Naive thymus-derived CD4-positive, alpha-beta T cell (primary cell): ENCODE data around the gene GEMIN2. TPM values are rescaled to one million over a fixed set of nuclear protein-coding genes. Genes with fewer than 3 reads are reported as not detected.
"Not testable (repeated sequence)": the region's sequence is repeated elsewhere in the genome, so short reads cannot be mapped to it uniquely, and the experiment has no call there.

Experiments
- ATAC-seq: fragments of 150-1000 bp; cut with Tn5 transposase; 2 replicates; pipeline ENCODE4 v1.10.0; 2021; ENCODE audit warnings: mild to moderate bottlenecking, moderate library complexity
- CTCF ChIA-PET: fragments of 350-600 bp; sonication (Branson Sonifier 250); formaldehyde crosslinking; loops from one replicate; lab custom pipeline; 2021; ENCODE audit warnings: antibody characterized with exemption; lab: Charles Lee
- POLR2A ChIA-PET: fragments of 350-600 bp; sonication (Branson Sonifier 250); formaldehyde crosslinking; loops from one replicate; lab custom pipeline; 2021; ENCODE audit warnings: antibody characterized with exemption, inconsistent platforms; lab: Charles Lee
- DNase-seq, 9 donors: peaks; one replicate each; pipeline versions ENCODE4 v3.0.0 to v3.0.0-alpha.2; 2020 to 2022; ENCODE audit warnings: mixed read lengths in 1 of 9
- H3K27ac ChIP-seq: one replicate; pipeline ENCODE4 v1.7.0; 2013; ENCODE audit warnings: mild to moderate bottlenecking, low read depth, low read length, moderate library complexity
- H3K27me3 ChIP-seq, 2 donors: one replicate each; pipeline ENCODE4 v1.7.0; 2013; ENCODE audit warnings: low read length in 2 of 2, mild to moderate bottlenecking in 2 of 2, moderate library complexity in 2 of 2; ENCODE audit not compliant: control insufficient read depth in 2 of 2, insufficient read depth in 2 of 2
- H3K36me3 ChIP-seq, 3 experiments: 1 replicate in 2 of 3; 2 replicates in 1 of 3; pipeline ENCODE4 v1.7.0; 2013; ENCODE audit warnings: low read length in 3 of 3, mild to moderate bottlenecking in 3 of 3, moderate library complexity in 1 of 3; ENCODE audit not compliant: insufficient read depth in 3 of 3, control insufficient read depth in 2 of 3
- H3K4me1 ChIP-seq, 2 donors: one replicate each; pipeline ENCODE4 v1.7.0; 2013; ENCODE audit warnings: low read length in 2 of 2, mild to moderate bottlenecking in 2 of 2, moderate library complexity in 1 of 2; ENCODE audit not compliant: control insufficient read depth in 2 of 2, insufficient read depth in 2 of 2
- H3K4me3 ChIP-seq: 2 replicates; pipeline ENCODE4 v1.7.0; 2013; ENCODE audit warnings: mild to moderate bottlenecking, low read length
- H3K9me3 ChIP-seq, 3 experiments: 1 replicate in 2 of 3; 2 replicates in 1 of 3; pipeline ENCODE4 v1.7.0; 2013; ENCODE audit warnings: low read length in 3 of 3; ENCODE audit not compliant: control insufficient read depth in 2 of 3
- H3K27ac Mint-ChIP-seq, 9 donors: one replicate each; pipeline ENCODE4 v1.8.0; 2020 to 2022; ENCODE audit warnings: mixed read lengths in 9 of 9, mild to moderate bottlenecking in 8 of 9, moderate library complexity in 5 of 9, inconsistent platforms in 2 of 9
- H3K27me3 Mint-ChIP-seq, 5 donors: one replicate each; pipeline ENCODE4 v1.8.0; 2021 to 2022; ENCODE audit warnings: mixed read lengths in 5 of 5, mild to moderate bottlenecking in 1 of 5
- H3K36me3 Mint-ChIP-seq, 5 donors: one replicate each; pipeline ENCODE4 v1.8.0; 2020 to 2022; ENCODE audit warnings: mixed read lengths in 5 of 5, mild to moderate bottlenecking in 3 of 5, inconsistent platforms in 1 of 5
- H3K4me1 Mint-ChIP-seq, 7 donors: one replicate each; pipeline ENCODE4 v1.8.0; 2020 to 2022; ENCODE audit warnings: mixed read lengths in 7 of 7, mild to moderate bottlenecking in 3 of 7, inconsistent platforms in 1 of 7
- H3K4me3 Mint-ChIP-seq, 10 donors: one replicate each; pipeline ENCODE4 v1.8.0; 2020 to 2022; ENCODE audit warnings: mild to moderate bottlenecking in 10 of 10, mixed read lengths in 10 of 10, moderate library complexity in 6 of 10, inconsistent platforms in 2 of 10
- H3K9me3 Mint-ChIP-seq, 11 donors: one replicate each; pipeline ENCODE4 v1.8.0; 2020 to 2022; ENCODE audit warnings: mixed read lengths in 11 of 11, mild to moderate bottlenecking in 4 of 11, inconsistent platforms in 1 of 11, moderate library complexity in 1 of 11
- intact Hi-C, 2 donors: fragments of 100-400 bp; cut with micrococcal nuclease; formaldehyde crosslinking; loops; one replicate each; pipeline ENCODE4 v1.15.1; 2023
- polyA plus RNA-seq, 2 donors: library from polyadenylated mRNA; unstranded; fragments of 300-500 nt; fragmentation: Illumina TruSeq; gene quantifications; one replicate each; pipeline ENCODE4 v1.2.3, GENCODE V29; 2021
- total RNA-seq, 6 experiments: library from RNA in 5 of 6; stranded (reverse) in 5 of 6; gene quantifications; 1 replicate in 5 of 6; 2 replicates in 1 of 6; pipeline ENCODE4 v1.2.3 and lab custom pipeline; 2021 to 2026

The GEMIN2 gene
- total and polyA plus RNA-seq, 7 experiments from 2014 or later, result 7.2 to 20.9 (median 18.4) TPM

DNA sequence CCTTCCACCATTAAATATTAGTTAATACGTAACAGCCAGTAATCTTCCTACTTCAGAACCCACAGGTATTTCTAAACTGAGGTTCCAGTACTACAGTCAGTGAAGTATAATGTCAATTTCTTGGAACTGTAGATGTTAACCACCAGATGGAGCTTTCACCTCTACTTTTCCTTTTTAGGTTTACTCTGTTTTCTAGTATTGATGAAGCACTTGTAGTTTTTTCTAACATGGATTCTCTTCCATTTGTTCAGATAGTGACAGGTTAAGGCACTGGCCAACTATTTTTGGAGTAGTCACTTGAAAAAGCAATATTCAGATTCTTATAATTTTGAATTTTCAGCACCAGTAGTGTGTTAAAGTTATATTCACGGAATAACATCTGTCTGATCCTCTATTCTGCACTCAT is 6.5 kb upstream of the GEMIN2 start:
- no peaks in the 10 kb centered on the region for H3K27me3 ChIP-seq
- no peak for ATAC-seq
- peaks cover 5 to 10% of the 10 kb centered on the region in 2 donors for H3K4me1 ChIP-seq
- Mint-ChIP-seq H3K4me1 (peaks cover 9 to 26% (median 20%) of the 10 kb centered on the region in 7 donors), H3K4me3 (peak overlapping the region in 1 of 10 donors; percentile 15), H3K36me3 (peaks cover 0 to 3% (median 0%) of the 10 kb centered on the region in 5 donors), H3K9me3 (no peaks in the 10 kb centered on the region), H3K27ac (peak overlapping the region in 2 of 9 donors; percentile 43 to 54), H3K27me3 (no peaks in the 10 kb centered on the region)
- peak in 6 of 9 donors; percentile 12 to 42 (median 32) for DNase-seq
- ChIA-PET POLR2A (no interaction called here), CTCF (no interaction called here)
- intact Hi-C loops, result loop anchor here (1.0 to 10.0 kb wide), 6 partner anchors 63 to 1043 kb away; partner anchors contain the start of gene TRAPPC6B (in 1 of the 2)
- no peak overlapping the region for H3K4me3 ChIP-seq
- no peaks in the 10 kb centered on the region for H3K9me3 ChIP-seq
- H3K36me3 ChIP-seq, result peaks cover 0 to 9% (median 0%) of the 10 kb centered on the region in 3 experiments
- H3K27ac ChIP-seq, result no peak overlapping the region

- H3K4me3 ChIP-seq, result no peak overlapping the region
- DNase-seq, result no peak
- CTCF ChIA-PET, result interaction anchor here (0.8 kb wide), 1 partner anchor 357 kb away, joined by 4 read pairs; no protein-coding TSS in a partner anchor
- no peaks in the 10 kb centered on the region for H3K27me3 ChIP-seq
- Mint-ChIP-seq H3K36me3 (no peaks in the 10 kb centered on the region), H3K27ac (no peak overlapping the region), H3K4me1 (peaks cover 6 to 27% (median 20%) of the 10 kb centered on the region in 7 donors), H3K27me3 (no peaks in the 10 kb centered on the region), H3K9me3 (no peaks in the 10 kb centered on the region), H3K4me3 (no peak overlapping the region)
- no peaks in the 10 kb centered on the region for H3K9me3 ChIP-seq
- H3K4me1 ChIP-seq, result peaks cover 8 to 14% of the 10 kb centered on the region in 2 donors
- ATAC-seq, result no peak
- H3K36me3 ChIP-seq, result no peaks in the 10 kb centered on the region
- intact Hi-C loops, result loop anchor here in 1 of 2 donors (10.0 kb wide), 1 partner anchor 1044 kb away; no protein-coding TSS in a partner anchor
- POLR2A ChIA-PET, result interaction anchor here (1.2 kb wide), 1 partner anchor 324 kb away, joined by 3 read pairs; the partner anchor contains the start of gene FBXO33
- H3K27ac ChIP-seq, result no peak overlapping the region
Measured at GRCh38 chr14:39108791-39109190, 5.3 kb upstream of the GEMIN2 start.

- H3K36me3 ChIP-seq, result no peaks in the 10 kb centered on the region
- intact Hi-C loops, result loop anchor here in 1 of 2 donors (10.0 kb wide), 1 partner anchor 1045 kb away; no protein-coding TSS in a partner anchor
- H3K27ac ChIP-seq, result no peak overlapping the region
Measured at GRCh38 chr14:39109893-39110715, 4.0 kb upstream of the GEMIN2 start.

DNA sequence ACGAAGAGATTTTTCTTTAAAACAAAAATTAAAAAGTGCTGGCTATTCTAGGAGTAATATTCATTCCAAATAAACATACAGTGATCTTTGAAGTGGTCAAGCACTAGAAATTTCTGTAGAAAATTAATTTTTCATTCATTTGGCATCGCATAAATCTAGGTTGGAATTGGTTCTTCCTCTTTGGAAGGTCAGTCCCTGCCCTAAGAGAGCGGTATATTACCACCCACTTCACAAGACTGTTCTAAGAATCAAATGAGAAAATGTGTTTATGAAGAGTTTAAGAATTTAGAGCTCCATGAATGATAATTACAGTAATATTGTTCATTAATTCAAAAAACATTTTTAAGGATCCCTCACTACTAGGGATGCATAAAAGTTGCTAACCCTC is 444 bp upstream of the GEMIN2 start:
- DNase-seq, result no peak
- CTCF ChIA-PET, result interaction anchor here (0.6 to 1.2 kb wide), 3 partner anchors 9 to 17 kb away, joined by 3 to 6 read pairs (median 3); no protein-coding TSS in a partner anchor

More at GRCh38 chr14:39109893-39110715, 4.0 kb upstream of the GEMIN2 start:
- H3K4me1 ChIP-seq, result peaks cover 11% of the 10 kb centered on the region in 2 donors
- Mint-ChIP-seq H3K27me3 (peaks cover 0 to 3% (median 0%) of the 10 kb centered on the region in 5 donors), H3K4me1 (peaks cover 8 to 27% (median 21%) of the 10 kb centered on the region in 7 donors), H3K9me3 (no peaks in the 10 kb centered on the region), H3K27ac (peak overlapping the region in 1 of 9 donors; percentile 36), H3K36me3 (no peaks in the 10 kb centered on the region), H3K4me3 (no peak overlapping the region)
- ChIA-PET CTCF (no interaction called here), POLR2A (no interaction called here)
- ATAC-seq (no peak), DNase-seq (no peak)
- H3K27me3 ChIP-seq, result no peaks in the 10 kb centered on the region
- no peaks in the 10 kb centered on the region for H3K9me3 ChIP-seq
- no peak overlapping the region for H3K4me3 ChIP-seq

DNA sequence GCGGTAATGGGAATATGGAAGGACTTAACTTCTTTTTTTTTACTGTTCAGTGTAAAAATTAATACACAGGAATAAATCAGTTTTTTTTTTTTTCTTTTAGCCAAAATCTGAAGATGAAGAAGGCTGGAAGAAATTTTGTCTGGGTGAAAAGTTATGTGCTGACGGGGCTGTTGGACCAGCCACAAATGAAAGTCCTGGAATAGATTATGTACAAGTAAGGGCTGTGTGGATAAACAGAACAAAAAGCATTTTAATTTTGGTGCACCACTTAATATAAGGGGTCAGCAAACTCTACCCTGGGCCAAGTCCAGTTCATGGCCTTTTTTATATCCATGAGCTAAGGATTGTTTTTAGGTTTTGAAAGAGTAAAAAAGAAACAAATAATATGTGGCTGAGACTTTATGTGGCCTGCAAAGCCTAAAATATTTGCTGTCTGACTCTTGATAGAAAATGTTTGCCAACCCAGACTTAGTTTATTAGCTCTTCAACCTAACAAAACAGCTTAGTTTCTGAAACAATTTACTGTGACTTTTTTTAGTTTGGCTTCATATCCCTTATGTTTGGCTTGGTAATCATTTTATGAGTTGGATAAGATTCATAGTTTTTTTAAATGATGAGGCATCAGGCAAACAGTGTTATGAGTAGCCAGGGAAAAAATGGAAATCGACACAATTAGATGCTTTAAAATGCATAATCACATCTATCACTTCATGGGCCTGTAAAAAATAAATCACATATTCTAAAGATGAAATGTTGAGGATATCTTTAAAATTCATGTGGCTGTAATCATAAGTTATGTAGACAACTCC is 8.4 kb downstream of the GEMIN2 start:
- DNase-seq, result no peak
- ChIA-PET CTCF (interaction anchor here (1.0 kb wide), 1 partner anchor 8 kb away, joined by 3 read pairs; the partner anchor contains the start of gene GEMIN2), POLR2A (interaction anchor here (2.4 kb wide), 1 partner anchor 8 kb away, joined by 9 read pairs; the partner anchor contains the start of gene GEMIN2)
- Histone ChIP-seq H3K27ac (no peak overlapping the region), H3K36me3 (peaks cover 4 to 69% (median 4%) of the 10 kb centered on the region in 3 experiments), H3K4me1 (no peaks in the 10 kb centered on the region), H3K9me3 (no peaks in the 10 kb centered on the region), H3K27me3 (no peaks in the 10 kb centered on the region), H3K4me3 (no peak overlapping the region)
- peaks cover 5 to 31% (median 6%) of the 10 kb centered on the region in 5 donors for H3K36me3 Mint-ChIP-seq
- no peaks in the 10 kb centered on the region for H3K9me3 Mint-ChIP-seq
- H3K4me1 Mint-ChIP-seq, result peaks cover 0 to 4% (median 2%) of the 10 kb centered on the region in 7 donors
- intact Hi-C loops, result no loop called here
- no peak overlapping the region for H3K27ac Mint-ChIP-seq
- H3K27me3 Mint-ChIP-seq, result no peaks in the 10 kb centered on the region
- ATAC-seq, result no peak
- no peak overlapping the region for H3K4me3 Mint-ChIP-seq

More for the DNA sequence above, 444 bp upstream of the GEMIN2 start:
- Histone ChIP-seq H3K27me3 (no peaks in the 10 kb centered on the region), H3K9me3 (no peaks in the 10 kb centered on the region), H3K27ac (peak overlapping the region; percentile 80), H3K4me1 (peaks cover 12 to 13% of the 10 kb centered on the region in 2 donors), H3K4me3 (peak overlapping the region; percentile 68), H3K36me3 (peaks cover 0 to 6% (median 0%) of the 10 kb centered on the region in 3 experiments)
- H3K4me1 Mint-ChIP-seq, result peaks cover 10 to 36% (median 24%) of the 10 kb centered on the region in 7 donors
- intact Hi-C loops, result loop anchor here (1.0 kb wide), 6 partner anchors 10 to 319 kb away; partner anchors contain the start of genes FBXO33 (in 2 of the 2), PNN (in 2 of the 2), SEC23A (in 2 of the 2) and TRAPPC6B (in 2 of the 2)
- peaks cover 0 to 3% (median 0%) of the 10 kb centered on the region in 5 donors for H3K27me3 Mint-ChIP-seq
- H3K36me3 Mint-ChIP-seq, result peaks cover 0 to 4% (median 0%) of the 10 kb centered on the region in 5 donors
- no peak for ATAC-seq
- H3K4me3 Mint-ChIP-seq, result peak overlapping the region; percentile 89 to 99 (median 97)
- H3K27ac Mint-ChIP-seq, result peak overlapping the region; percentile 81 to 98 (median 94)
- no peaks in the 10 kb centered on the region for H3K9me3 Mint-ChIP-seq
- POLR2A ChIA-PET, result interaction anchor here (0.6 to 5.2 kb wide), 9 partner anchors 10 to 318 kb away, joined by 3 to 54 read pairs (median 12); partner anchors contain the start of genes FBXO33, PNN, SEC23A and TRAPPC6B

DNA sequence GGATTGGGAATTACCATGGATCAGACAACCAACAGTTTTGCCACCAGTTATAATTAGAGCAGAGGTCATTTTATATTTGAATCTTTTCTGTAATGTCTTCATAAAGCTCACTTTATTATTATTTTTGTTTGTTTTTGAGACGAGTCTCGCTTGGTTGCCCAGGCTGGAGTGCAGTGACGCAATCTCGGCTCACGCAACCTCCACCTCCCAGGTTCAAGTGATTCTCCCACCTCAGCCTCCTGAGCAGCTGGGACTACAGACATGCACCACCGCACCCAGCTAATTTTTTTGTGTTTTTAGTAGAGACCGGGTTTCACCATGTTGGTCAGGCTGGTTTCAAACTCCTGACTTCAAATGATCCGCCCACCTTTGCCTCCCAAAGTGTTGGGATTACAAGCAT is 23.7 kb downstream of the GEMIN2 start:
- H3K4me3 ChIP-seq, DNase-seq, H3K27me3 Mint-ChIP-seq, H3K27ac ChIP-seq, H3K9me3 ChIP-seq, H3K4me1 ChIP-seq, H3K9me3 Mint-ChIP-seq, POLR2A ChIA-PET, ATAC-seq, H3K27me3 ChIP-seq, H3K4me3 Mint-ChIP-seq, intact Hi-C loops, CTCF ChIA-PET, H3K4me1 Mint-ChIP-seq: not testable (repeated sequence)
- peaks cover 0 to 40% (median 6%) of the 10 kb centered on the region in 3 experiments for H3K36me3 ChIP-seq
- Mint-ChIP-seq H3K27ac (peak overlapping the region in 2 of 9 donors; percentile 19 to 26), H3K36me3 (peaks cover 0 to 54% (median 23%) of the 10 kb centered on the region in 5 donors)
